Tibial nerve (tissue), 4 donors: ENCODE measurements around the gene SPPL2C. TPM values are rescaled to one million over a fixed set of nuclear protein-coding genes. Genes with fewer than 3 reads are reported as not detected.
A peak's percentile ranks its signal among the peaks of the same experiment; 100 is the strongest.

Source experiments
- DNase-seq, 2 donors: peaks; one replicate each; pipeline ENCODE4 v3.0.0-alpha.2; 2019; ENCODE audit warnings: low spot score in 2 of 2
- H3K27ac ChIP-seq, 4 donors: fragments of 200-600 bp; sonication (generic) in 3 of 4; one replicate each; pipeline ENCODE4 v1.5.1; 2017 to 2019; ENCODE audit warnings: mild to moderate bottlenecking in 1 of 4
- H3K27me3 ChIP-seq, 2 donors: fragments of 200-600 bp; sonication (generic) in 1 of 2; one replicate each; pipeline versions ENCODE4 v1.5.1 to v1.6.0; 2017 to 2019
- H3K36me3 ChIP-seq, 3 donors: fragments of 200-600 bp; sonication (generic); one replicate each; pipeline ENCODE4 v1.5.1; 2018 to 2019
- H3K4me1 ChIP-seq, 4 donors: fragments of 200-600 bp; sonication (generic) in 3 of 4; one replicate each; pipeline ENCODE4 v1.5.1; 2017 to 2019
- H3K4me3 ChIP-seq, 4 donors: fragments of 200-600 bp; sonication (generic) in 3 of 4; one replicate each; pipeline ENCODE4 v1.5.1; 2017 to 2019; ENCODE audit warnings: mild to moderate bottlenecking in 1 of 4, moderate library complexity in 1 of 4
- H3K9me3 ChIP-seq, 4 donors: fragments of 200-600 bp; sonication (generic) in 3 of 4; one replicate each; pipeline ENCODE4 v1.5.1; 2017 to 2019
- EP300 ChIP-seq, 2 donors: sonication (generic); formaldehyde crosslinking; IDR thresholded peaks; one replicate each; pipeline ENCODE4 v1.6.1; 2017; ENCODE audit warnings: antibody characterized with exemption in 2 of 2, mild to moderate bottlenecking in 1 of 2
- POLR2A ChIP-seq, 2 donors: fragments of 450-650 bp; IDR thresholded peaks; one replicate each; pipeline ENCODE4 v1.6.1; 2017; ENCODE audit warnings: antibody characterized with exemption in 2 of 2, mild to moderate bottlenecking in 2 of 2, moderate library complexity in 2 of 2
- WGBS, 2 donors: methylation state at CpG; one replicate each; pipeline ENCODE4 v1.1.5; 2018; 5-methylcytosine and 5-hydroxymethylcytosine counted together
- total RNA-seq, 4 donors: library from RNA; depleted of rRNA; stranded (reverse); fragments of >200 nt; gene quantifications; one replicate each; pipeline ENCODE4 v1.1.0, GENCODE V29; 2016
- TF ChIP-seq, protein P1 (sequence below), 5 experiments: fragments of 200-600 bp in 3 of 5; fragments of 450-650 bp in 2 of 5; sonication (generic) in 3 of 5; IDR thresholded peaks; one replicate each; pipeline ENCODE4 v1.5.1; 2016 to 2019; ENCODE audit warnings: antibody characterized with exemption in 5 of 5, mild to moderate bottlenecking in 3 of 5, moderate library complexity in 2 of 5

Gene SPPL2C
- total RNA-seq, 4 donors from 2014 or later: not detected

DNA sequence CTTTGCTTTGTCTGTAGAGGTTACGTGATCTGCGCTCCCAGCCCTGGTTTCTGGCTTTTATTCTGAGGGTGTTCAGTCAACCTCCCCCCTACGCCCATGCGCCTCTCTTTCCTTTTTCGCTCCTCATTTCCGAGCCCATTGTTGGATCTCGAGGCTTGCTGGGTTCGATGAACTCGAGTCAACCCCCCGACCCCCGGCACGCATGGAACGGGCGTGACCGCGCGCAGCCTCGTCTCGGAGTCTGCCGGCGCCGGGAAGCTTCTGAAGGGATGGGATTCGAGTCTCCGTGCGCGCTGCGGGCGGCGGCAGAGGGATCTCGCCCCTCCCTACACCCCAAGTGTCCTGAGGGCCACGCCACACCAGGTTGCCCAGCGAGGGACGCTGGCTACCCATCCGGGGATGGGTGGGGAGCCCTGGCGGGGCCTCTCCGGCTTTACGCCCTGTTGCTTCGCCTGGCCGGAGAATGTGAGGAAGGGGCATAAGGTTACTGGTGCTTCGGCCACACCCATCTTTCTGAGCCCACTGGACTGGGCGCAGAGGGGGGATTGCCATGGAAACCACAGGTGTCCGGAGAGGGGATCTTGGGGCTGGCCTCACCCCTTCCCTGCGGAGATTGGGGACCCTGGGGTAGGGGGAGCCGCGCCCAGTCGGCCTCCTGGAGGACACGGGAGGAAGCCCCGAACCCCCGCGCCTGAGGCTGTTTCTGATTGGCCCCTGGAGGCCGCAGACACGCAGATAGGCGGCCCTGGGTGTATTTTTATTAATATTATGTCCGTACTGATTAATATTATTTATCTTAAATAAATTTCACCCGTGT is 51.5 kb downstream of the SPPL2C start:
- no peak for DNase-seq
- H3K36me3 ChIP-seq: no peaks in the 10 kb centered on the region
- WGBS, 2 donors: 3 to 7% methylated on average over 30 to 47 of the region's 55 CpGs
- TF ChIP-seq POLR2A (IDR thresholded peaks at IDR 0.05) (no peak), EP300 (IDR thresholded peaks at IDR 0.05) (no peak)
- TF ChIP-seq, protein P1, sequence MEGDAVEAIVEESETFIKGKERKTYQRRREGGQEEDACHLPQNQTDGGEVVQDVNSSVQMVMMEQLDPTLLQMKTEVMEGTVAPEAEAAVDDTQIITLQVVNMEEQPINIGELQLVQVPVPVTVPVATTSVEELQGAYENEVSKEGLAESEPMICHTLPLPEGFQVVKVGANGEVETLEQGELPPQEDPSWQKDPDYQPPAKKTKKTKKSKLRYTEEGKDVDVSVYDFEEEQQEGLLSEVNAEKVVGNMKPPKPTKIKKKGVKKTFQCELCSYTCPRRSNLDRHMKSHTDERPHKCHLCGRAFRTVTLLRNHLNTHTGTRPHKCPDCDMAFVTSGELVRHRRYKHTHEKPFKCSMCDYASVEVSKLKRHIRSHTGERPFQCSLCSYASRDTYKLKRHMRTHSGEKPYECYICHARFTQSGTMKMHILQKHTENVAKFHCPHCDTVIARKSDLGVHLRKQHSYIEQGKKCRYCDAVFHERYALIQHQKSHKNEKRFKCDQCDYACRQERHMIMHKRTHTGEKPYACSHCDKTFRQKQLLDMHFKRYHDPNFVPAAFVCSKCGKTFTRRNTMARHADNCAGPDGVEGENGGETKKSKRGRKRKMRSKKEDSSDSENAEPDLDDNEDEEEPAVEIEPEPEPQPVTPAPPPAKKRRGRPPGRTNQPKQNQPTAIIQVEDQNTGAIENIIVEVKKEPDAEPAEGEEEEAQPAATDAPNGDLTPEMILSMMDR (IDR thresholded peaks at IDR 0.05): no peak
- H3K9me3 ChIP-seq: no peaks in the 10 kb centered on the region
- H3K27me3 ChIP-seq: peaks cover 0 to 40% of the 10 kb centered on the region in 2 donors
- H3K4me1 ChIP-seq: peaks cover 0 to 37% (median 19%) of the 10 kb centered on the region in 4 donors
- H3K27ac ChIP-seq: no peak overlapping the region
- peak overlapping the region in 2 of 4 donors; percentile 59 to 79 for H3K4me3 ChIP-seq

Other genes with a start within 250 kb of the SPPL2C start
- not detected for gene CRHR1, start 60.6 kb upstream of the SPPL2C start, total RNA-seq
- 1 to 10 TPM; 2.5 to 3.1 (median 2.8) TPM for gene MAPT, start 49.7 kb downstream of the SPPL2C start, total RNA-seq
- gene STH, start 154.4 kb downstream of the SPPL2C start, total RNA-seq: not detected